ENCODE measurements around the gene RAB5IF.

- TF ChIP-seq CTCF (conservative IDR thresholded peaks at IDR 0.05; ENCODE audit: low read depth, low read length) (no peak), EZH2 (IDR thresholded peaks at IDR 0.05; ENCODE audit: borderline replicate concordance, low read depth, low read length, poor library complexity, severe bottlenecking) (no peak)
These were observed 18.7 kb downstream of the RAB5IF start for GRCh38 chr20:36624068-36624943.

Data from A673 (cell line).